Measurements from ENCODE around the gene LAMA4.

Gene LAMA4

DNA sequence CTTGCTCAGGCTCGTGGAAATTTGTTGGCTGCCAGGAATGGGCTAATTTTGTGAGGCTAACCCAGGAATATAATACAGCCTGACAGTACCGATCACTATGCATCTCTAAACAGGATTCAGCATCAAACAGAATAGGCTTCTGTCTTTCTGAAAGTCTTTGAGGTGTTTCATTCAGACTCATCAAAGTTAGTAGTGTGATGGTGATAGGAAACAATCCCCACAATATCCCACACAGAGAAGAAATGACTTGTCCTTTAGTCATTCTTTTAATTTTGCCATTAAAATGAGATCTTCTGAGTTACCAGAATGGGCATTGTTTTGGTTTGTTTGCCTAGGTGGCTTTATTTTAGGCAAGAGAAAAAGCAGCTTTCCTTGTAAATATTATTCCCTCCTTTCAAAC is 112.7 kb downstream of the LAMA4 start:
- no peak for DNase-seq (ENCODE audit: low read depth)
- H3K4me3 ChIP-seq (ENCODE audit: low read length) = no peak overlapping the region
- TF ChIP-seq, protein P1, sequence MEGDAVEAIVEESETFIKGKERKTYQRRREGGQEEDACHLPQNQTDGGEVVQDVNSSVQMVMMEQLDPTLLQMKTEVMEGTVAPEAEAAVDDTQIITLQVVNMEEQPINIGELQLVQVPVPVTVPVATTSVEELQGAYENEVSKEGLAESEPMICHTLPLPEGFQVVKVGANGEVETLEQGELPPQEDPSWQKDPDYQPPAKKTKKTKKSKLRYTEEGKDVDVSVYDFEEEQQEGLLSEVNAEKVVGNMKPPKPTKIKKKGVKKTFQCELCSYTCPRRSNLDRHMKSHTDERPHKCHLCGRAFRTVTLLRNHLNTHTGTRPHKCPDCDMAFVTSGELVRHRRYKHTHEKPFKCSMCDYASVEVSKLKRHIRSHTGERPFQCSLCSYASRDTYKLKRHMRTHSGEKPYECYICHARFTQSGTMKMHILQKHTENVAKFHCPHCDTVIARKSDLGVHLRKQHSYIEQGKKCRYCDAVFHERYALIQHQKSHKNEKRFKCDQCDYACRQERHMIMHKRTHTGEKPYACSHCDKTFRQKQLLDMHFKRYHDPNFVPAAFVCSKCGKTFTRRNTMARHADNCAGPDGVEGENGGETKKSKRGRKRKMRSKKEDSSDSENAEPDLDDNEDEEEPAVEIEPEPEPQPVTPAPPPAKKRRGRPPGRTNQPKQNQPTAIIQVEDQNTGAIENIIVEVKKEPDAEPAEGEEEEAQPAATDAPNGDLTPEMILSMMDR (IDR thresholded peaks at IDR 0.05; ENCODE audit: insufficient read depth, low read depth, low read length, missing control alignments) = no peak

DNA sequence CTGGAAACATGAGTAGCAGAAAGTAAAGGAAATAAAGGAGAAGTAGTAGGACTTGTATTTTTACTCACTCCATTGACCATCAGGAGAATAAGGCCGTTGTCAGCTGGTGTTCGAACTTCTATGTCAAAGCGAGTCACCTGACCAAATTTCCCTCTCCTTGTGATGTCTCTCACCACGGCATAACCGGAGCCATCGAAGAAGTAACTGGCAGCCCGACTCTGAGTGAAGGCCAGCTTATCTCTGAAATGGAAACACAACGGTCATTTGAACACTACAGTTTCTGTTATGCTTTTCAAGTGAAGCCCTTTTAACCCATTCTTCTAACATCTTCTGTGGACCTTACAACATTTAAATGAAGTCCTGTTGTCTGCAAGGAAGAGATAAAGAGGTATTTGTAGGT is 115.3 kb downstream of the LAMA4 start:
- TF ChIP-seq, protein P1 (IDR thresholded peaks at IDR 0.05; ENCODE audit: insufficient read depth, low read depth, low read length, missing control alignments) = no peak
- no peak overlapping the region for H3K4me3 ChIP-seq (ENCODE audit: low read length)
- no peak for DNase-seq (ENCODE audit: low read depth)

DNA sequence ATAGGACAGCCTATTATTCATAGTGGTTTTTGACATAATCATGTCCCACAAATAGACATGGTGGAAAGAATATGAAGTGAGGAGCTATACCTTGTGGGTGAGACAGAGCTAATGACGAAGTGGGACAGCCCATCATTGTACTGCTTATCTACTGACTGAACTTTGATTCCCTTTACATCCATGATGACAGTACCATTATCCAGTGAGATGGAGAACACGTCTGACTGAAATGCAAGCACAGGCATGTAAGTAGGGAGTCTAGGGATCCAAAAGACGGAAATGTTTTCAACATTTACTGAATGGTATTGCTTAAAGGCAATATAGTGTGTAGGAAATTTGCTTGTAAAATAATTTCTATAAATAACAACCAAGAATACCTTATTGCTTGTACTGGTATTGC is 123.5 kb downstream of the LAMA4 start:
- TF ChIP-seq, protein P1 (IDR thresholded peaks at IDR 0.05; ENCODE audit: insufficient read depth, low read depth, low read length, missing control alignments) = no peak
- DNase-seq (ENCODE audit: low read depth) = peak; percentile 71
- H3K4me3 ChIP-seq (ENCODE audit: low read length) = no peak overlapping the region

- no peak overlapping the region for H3K4me3 ChIP-seq (ENCODE audit: low read length)
- no peak for DNase-seq (ENCODE audit: low read depth)
- TF ChIP-seq, protein P1 (IDR thresholded peaks at IDR 0.05; ENCODE audit: insufficient read depth, low read depth, low read length, missing control alignments) = no peak
These were observed 126.2 kb downstream of the LAMA4 start for GRCh38 chr6:112128208-112128607.

DNA sequence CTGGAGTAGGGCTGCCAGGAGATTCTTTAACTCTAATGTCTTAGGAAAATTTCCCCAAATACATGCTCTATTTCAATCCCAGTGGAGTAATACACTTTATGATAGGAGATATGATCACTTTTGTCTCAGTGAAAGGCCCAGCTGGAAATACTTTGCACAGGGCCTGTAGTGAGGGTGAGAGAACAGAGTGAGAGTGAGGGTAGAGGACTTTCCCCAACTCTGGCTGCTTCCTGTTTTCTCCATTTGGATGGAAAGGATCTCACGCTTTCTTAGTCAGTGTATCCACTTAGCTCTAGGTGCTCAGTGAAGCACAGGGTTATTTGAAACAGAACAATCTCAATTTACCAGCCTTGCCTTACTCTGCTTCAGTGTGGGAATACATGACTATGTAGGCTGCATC is 130.4 kb downstream of the LAMA4 start:
- TF ChIP-seq, protein P1 (IDR thresholded peaks at IDR 0.05; ENCODE audit: insufficient read depth, low read depth, low read length, missing control alignments) = no peak
- no peak overlapping the region for H3K4me3 ChIP-seq (ENCODE audit: low read length)
- no peak for DNase-seq (ENCODE audit: low read depth)

- no peak overlapping the region for H3K4me3 ChIP-seq (ENCODE audit: low read length)
- no peak for DNase-seq (ENCODE audit: low read depth)
- TF ChIP-seq, protein P1 (IDR thresholded peaks at IDR 0.05; ENCODE audit: insufficient read depth, low read depth, low read length, missing control alignments) = no peak
These were observed 131.6 kb downstream of the LAMA4 start for GRCh38 chr6:112122756-112123155.

DNA sequence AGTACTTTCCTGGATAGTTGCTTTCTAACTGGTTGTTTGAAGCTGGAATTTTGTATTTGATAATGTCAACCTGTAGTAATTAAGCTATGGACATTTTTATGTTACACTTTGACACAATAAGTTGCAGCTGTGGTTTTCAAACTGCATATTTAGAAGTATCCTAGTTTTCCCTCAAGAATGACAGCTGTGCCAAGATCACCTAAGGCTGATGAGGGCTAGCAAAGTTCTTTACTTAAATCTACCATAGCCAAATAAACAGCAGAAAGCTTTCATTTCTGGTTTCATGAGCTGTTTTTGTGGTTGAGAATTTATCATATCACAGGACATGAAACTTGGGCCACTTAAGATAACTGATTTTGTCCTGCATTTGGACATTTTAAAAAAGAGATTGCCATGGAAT is 136.3 kb downstream of the LAMA4 start:
- TF ChIP-seq, protein P1 (IDR thresholded peaks at IDR 0.05; ENCODE audit: insufficient read depth, low read depth, low read length, missing control alignments) = no peak
- no peak for DNase-seq (ENCODE audit: low read depth)
- H3K4me3 ChIP-seq (ENCODE audit: low read length) = no peak overlapping the region

Data from epithelial cell of esophagus (primary cell).